GOT3 (cell line): ENCODE results near the gene KCNJ15.

Source experiments
- DNase-seq: peaks from one replicate; lab custom pipeline; 2025; ENCODE audit warnings: mixed read lengths; lab: John Stamatoyannopoulos, UW

Gene KCNJ15

DNA sequence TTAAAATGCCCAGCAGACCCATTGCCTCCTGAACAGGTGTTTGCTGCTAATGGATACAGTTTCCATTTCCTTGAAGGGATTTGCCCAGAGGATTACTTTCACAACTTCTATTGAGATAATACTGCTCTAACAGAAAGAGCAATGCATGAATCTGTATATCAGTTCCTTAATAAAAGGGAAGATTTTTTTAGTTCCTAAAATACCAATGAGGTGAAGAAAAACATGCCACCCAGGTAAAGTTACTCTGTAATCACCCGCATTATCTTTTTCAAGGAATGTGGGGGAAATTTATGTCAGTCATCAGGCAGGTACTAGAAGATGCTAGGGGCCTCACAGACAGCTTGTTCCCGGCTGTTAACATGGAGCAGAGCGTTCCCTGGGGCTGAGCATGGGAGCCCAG lies 41.1 kb downstream of the KCNJ15 start:
- DNase-seq, result no peak

DNA sequence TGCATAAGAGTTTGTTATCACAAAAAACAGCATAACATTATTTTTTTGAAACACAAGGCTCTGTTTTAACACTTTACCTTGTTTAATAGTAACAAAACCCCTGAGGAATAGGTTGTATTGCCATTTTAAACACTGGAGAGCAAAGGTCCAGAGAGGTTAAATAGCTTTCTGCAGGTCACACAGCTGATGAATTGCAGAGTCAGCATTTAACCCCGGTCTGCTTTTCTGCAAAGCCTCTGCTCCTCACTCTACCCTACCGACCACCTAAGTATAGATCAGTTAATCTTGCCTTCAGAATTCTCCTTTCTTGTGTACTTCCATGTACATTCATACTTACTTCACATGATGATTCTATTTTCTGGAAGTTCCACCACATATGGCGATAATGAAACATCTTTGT lies 42.0 kb downstream of the KCNJ15 start:
- no peak for DNase-seq

DNA sequence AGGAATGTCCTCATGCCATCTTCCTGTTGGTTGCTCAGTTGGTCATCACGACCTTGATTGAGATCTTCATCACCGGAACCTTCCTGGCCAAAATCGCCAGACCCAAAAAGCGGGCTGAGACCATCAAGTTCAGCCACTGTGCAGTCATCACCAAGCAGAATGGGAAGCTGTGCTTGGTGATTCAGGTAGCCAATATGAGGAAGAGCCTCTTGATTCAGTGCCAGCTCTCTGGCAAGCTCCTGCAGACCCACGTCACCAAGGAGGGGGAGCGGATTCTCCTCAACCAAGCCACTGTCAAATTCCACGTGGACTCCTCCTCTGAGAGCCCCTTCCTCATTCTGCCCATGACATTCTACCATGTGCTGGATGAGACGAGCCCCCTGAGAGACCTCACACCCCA lies 42.9 kb downstream of the KCNJ15 start:
- DNase-seq, result no peak

- DNase-seq, result no peak
Measured at GRCh38 chr21:38300141-38300578, 43.4 kb downstream of the KCNJ15 start.

- DNase-seq, result no peak
Measured at GRCh38 chr21:38301321-38302214, 44.8 kb downstream of the KCNJ15 start.

DNA sequence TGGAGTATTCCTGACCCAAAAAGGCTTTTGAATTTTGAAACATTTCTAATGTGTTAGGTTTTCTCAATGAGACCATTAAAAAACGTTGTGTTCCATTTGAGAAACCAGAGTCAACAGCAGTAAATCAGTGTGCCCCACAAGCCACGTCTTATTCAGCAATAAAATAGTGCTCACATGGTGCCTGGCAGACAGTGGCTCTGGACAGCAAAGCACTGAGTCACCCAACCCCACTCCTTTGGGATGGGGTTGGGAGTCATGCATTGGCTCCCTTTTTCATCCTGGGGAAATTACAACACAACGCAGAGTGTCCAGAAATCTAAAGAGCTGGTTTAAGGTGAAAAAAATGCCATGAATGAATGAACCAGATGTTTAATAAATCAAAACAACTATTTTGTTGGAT lies 46.5 kb downstream of the KCNJ15 start:
- DNase-seq, result peak; percentile 54

DNA sequence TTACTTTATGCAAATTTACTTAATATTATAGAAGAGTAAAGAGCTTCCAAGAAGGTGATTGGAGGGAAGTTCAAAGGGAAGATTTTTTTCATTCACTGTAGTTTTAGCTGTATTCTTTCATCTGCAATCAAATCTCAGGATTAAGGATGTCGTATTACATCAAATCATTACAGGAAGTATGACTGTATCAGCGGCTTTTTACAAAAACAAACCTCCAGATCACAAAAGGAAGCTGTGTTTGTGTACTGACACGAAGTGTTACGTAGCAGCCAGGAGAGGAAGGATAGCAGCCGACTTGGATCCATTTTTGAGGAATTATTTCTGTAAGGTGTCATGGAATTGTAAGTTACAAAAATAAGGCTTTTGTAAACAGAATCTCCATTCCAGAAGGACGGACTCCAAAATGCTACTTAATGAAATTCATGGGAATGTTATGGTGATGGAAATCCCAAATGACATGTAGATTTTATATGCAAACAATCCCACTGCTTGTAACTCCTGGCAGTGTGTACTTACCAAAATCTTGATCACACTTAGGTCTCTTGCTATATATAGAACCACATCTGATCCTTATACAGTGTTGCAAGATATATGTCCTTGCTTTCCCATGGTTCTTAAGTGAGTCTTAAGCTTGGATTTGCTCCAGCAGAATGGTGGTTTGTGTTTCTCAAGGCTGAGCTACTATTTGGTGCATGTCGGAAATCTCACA lies 49.8 kb downstream of the KCNJ15 start:
- no peak for DNase-seq

DNA sequence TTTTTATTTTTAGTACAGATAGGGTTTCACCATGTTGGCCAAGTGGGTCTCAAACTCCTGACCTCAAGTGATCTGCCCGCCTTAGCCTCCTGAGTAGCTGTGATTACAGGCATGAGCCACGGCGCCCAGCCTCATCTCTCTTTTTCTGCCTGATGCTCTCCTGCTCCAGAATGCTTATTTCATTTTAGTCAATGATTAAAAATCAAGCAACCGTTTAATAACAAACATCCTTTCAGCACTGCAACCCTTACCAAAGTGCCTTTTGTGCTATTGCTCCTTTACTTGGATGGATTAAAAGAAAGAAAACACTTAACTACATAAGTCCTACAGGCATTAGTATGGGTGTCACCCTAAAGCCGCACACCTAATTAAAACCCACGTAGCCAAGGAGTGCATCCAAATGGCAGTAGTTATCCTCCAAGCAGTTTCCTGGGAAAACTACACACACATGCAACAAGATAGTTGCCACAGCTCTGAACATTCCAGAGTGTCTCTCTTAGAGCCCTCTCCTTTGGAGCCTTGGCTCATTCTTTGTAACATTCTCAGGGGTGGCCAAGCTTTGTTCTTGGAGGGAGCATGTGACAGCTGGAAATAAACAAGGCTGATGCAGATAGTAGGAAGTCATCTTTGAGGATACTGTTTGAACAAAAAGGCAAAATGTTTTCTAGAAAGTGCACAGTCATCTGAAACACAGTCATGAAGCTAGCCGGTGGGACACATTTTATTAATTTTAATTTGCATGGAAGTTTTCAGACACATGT lies 51.2 kb downstream of the KCNJ15 start:
- DNase-seq, result no peak

DNA sequence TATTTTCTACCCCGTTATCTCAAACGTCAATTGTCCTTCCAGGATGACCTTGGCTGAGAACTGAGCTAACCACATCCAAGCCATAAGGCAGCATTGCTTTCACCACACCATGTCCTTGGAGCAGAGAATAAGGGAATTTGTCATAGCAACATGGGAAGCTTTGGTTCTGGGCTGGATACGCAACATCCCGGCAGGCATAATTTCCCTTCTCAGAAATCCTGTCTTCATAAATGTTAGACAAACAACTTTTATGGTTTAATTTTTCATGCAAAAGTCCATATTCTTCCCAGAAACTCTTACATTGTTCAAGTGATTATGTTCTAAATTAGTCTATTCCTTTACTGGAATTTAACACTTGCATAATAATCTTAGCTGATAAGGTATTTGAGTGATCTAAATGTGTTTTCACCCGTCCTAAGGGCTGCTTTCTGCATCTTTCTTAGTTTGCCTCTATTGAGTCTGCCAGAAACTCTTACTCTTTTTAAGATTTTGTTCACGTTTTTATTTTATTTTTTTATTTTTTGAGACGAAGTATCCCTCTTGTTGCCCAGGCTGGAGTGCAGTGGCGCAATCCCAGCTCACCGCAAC lies 51.8 kb downstream of the KCNJ15 start:
- no peak for DNase-seq

GRCh38 chr21:38310646-38311485 lies 54.1 kb downstream of the KCNJ15 start:
- no peak for DNase-seq

DNA sequence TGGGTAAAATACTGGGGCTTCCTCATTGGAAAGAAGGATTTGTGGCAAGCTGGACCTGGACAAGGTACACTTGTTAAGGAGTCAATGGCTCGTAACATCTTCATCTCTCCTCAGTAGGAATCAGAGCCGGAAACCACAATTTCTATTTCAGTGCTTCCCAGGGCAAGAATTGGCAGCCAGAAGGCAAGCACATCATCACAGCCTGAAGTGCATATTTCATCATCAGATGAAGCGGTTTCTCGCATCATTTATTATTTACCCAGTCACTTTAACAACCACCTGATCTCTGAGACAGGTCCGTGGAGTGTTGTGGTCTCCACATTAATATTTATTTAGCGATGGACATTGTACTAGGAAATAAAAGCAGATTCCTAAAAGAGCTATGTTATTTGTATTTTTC lies 55.0 kb downstream of the KCNJ15 start:
- DNase-seq, result no peak

- no peak for DNase-seq
Measured at GRCh38 chr21:38312822-38313221, 56.0 kb downstream of the KCNJ15 start.

GRCh38 chr21:38314558-38314957 lies 57.8 kb downstream of the KCNJ15 start:
- DNase-seq, result no peak

- no peak for DNase-seq
Measured at GRCh38 chr21:38315122-38315521, 58.3 kb downstream of the KCNJ15 start.

GRCh38 chr21:38319781-38320180 lies 63.0 kb downstream of the KCNJ15 start:
- DNase-seq, result no peak

GRCh38 chr21:38321568-38321967 lies 64.8 kb downstream of the KCNJ15 start:
- no peak for DNase-seq

- DNase-seq, result no peak
Measured at GRCh38 chr21:38322311-38322950, 65.6 kb downstream of the KCNJ15 start.

GRCh38 chr21:38323721-38324531 lies 67.1 kb downstream of the KCNJ15 start:
- no peak for DNase-seq

- DNase-seq, result no peak
Measured at GRCh38 chr21:38325216-38325615, 68.4 kb downstream of the KCNJ15 start.
